Measurements from ENCODE around the gene EPS8L1. TPM values are rescaled to one million over a fixed set of nuclear protein-coding genes. Genes with fewer than 3 reads are reported as not detected.
A peak's percentile ranks its signal among the peaks of the same experiment; 100 is the strongest.

The EPS8L1 gene
- total and polyA plus RNA-seq, 12 donors, result 0.53 to 7.9 (median 1.3) TPM; not detected in 1

DNA sequence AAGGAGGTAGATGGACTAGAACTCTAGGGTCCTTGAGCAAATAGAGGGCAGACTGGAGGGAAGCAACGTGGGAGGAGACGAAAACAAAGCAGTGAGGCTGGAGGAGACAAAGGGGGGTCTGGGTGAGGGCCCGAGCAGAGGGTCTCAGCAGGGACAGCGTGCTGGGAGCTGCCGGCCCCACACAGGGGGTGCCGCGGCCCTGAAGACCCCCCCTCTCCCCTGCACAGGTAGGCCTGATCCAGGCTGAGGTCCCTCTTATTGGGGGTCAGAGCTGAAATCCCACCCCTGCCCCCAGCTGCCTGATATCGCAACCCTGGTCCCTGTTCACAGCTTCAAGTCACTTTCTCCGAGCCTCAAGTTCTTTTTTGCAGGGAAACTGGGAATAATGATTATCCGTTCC is 8.7 kb downstream of the EPS8L1 start:
- Histone ChIP-seq H3K9me3 (no peaks in the 10 kb centered on the region), H3K36me3 (no peaks in the 10 kb centered on the region), H3K4me1 (peaks cover 14 to 66% (median 46%) of the 10 kb centered on the region in 9 donors), H3K4me3 (no peak overlapping the region), H3K27me3 (peaks cover 31 to 91% (median 69%) of the 10 kb centered on the region in 7 donors), H3K27ac (no peak overlapping the region)
- ATAC-seq (no peak), DNase-seq (no peak)
- WGBS, 2 donors, result 81 to 86% methylated on average over 10 of the region's 10 CpGs
- TF ChIP-seq, protein P1, sequence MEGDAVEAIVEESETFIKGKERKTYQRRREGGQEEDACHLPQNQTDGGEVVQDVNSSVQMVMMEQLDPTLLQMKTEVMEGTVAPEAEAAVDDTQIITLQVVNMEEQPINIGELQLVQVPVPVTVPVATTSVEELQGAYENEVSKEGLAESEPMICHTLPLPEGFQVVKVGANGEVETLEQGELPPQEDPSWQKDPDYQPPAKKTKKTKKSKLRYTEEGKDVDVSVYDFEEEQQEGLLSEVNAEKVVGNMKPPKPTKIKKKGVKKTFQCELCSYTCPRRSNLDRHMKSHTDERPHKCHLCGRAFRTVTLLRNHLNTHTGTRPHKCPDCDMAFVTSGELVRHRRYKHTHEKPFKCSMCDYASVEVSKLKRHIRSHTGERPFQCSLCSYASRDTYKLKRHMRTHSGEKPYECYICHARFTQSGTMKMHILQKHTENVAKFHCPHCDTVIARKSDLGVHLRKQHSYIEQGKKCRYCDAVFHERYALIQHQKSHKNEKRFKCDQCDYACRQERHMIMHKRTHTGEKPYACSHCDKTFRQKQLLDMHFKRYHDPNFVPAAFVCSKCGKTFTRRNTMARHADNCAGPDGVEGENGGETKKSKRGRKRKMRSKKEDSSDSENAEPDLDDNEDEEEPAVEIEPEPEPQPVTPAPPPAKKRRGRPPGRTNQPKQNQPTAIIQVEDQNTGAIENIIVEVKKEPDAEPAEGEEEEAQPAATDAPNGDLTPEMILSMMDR (IDR thresholded peaks at IDR 0.05), result no peak
- intact Hi-C loops (cut with DNase I), result no loop called here

DNA sequence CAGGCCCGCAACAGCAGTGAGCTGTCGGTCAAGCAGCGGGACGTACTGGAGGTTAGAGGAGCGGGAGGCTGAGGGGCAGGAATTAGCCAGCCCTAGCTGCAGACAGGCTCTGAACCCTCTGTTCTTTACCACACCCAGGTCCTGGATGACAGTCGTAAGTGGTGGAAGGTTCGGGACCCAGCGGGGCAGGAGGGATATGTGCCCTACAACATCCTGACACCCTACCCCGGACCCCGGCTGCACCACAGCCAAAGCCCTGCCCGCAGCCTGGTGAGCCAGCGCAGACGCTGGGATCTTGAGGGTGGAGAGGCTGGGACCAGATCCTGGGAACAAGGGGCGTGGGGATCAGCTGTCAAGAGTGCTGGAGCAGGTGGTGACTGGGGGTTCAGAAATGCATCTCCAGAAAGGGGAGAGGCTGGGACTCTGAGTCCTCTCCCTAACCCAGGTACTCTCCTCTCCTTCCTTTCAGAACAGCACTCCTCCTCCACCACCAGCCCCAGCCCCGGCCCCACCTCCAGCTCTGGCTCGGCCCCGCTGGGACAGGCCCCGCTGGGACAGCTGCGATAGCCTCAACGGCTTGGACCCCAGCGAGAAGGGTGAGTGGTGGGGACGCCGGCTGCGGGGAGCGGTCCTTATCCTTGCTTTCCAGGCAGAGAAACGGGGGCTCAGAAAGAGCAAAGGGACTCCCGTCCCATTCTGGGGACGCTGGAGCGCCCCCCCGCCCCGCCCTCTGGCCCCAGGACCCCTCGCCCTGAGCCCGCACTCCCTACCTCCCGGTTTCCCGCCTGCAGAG is 10.4 kb downstream of the EPS8L1 start:
- H3K36me3 ChIP-seq, result peaks cover 0 to 16% (median 8%) of the 10 kb centered on the region in 9 donors
- TF ChIP-seq, protein P1 (IDR thresholded peaks at IDR 0.05), result no peak
- peaks cover 17 to 74% (median 52%) of the 10 kb centered on the region in 7 donors for H3K27me3 ChIP-seq
- WGBS, 2 donors, result 23 to 29% methylated on average over 35 of the region's 35 CpGs
- H3K9me3 ChIP-seq, result no peaks in the 10 kb centered on the region
- H3K4me3 ChIP-seq, result peak overlapping the region; percentile 5 to 68 (median 56)
- H3K4me1 ChIP-seq, result peaks cover 13 to 54% (median 35%) of the 10 kb centered on the region in 9 donors
- no peak for DNase-seq
- intact Hi-C loops (cut with DNase I), result loop anchor here in 1 of 10 donors (2.0 kb wide), 1 partner anchor 31 kb away; the partner anchor contains the start of gene PPP1R12C
- H3K27ac ChIP-seq, result peak overlapping the region in 3 of 10 donors; percentile 23 to 64 (median 43)
- ATAC-seq, result no peak

- intact Hi-C loops (cut with DNase I), result loop anchor here in 1 of 10 donors (2.0 kb wide), 1 partner anchor 30 kb away; the partner anchor contains the start of gene PPP1R12C
- TF ChIP-seq, protein P1 (IDR thresholded peaks at IDR 0.05), result peak in 1 of 9 donors; percentile 7
- DNase-seq, result peak; percentile 96 to 97
- H3K27me3 ChIP-seq, result peaks cover 10 to 66% (median 44%) of the 10 kb centered on the region in 7 donors
- H3K9me3 ChIP-seq, result no peaks in the 10 kb centered on the region
- H3K36me3 ChIP-seq, result peaks cover 0 to 24% (median 16%) of the 10 kb centered on the region in 9 donors
- WGBS, 2 donors, result 1 to 4% methylated on average over 73 to 74 of the region's 74 CpGs
- H3K4me3 ChIP-seq, result peak overlapping the region; percentile 5 to 68 (median 56)
- peak overlapping the region in 7 of 10 donors; percentile 25 to 66 (median 51) for H3K27ac ChIP-seq
- ATAC-seq, result peak; percentile 77 to 93 (median 90)
- peaks cover 11 to 47% (median 30%) of the 10 kb centered on the region in 9 donors for H3K4me1 ChIP-seq
Observed at GRCh38 chr19:55086730-55087541, 11.3 kb downstream of the EPS8L1 start.

GRCh38 chr19:55087542-55087901 is 11.9 kb downstream of the EPS8L1 start:
- 26 to 45% methylated on average over 17 of the region's 17 CpGs for WGBS, 2 donors
- Histone ChIP-seq H3K27ac (peak overlapping the region in 7 of 10 donors; percentile 24 to 66 (median 39)), H3K9me3 (no peaks in the 10 kb centered on the region), H3K36me3 (peaks cover 0 to 30% (median 22%) of the 10 kb centered on the region in 9 donors), H3K4me1 (peaks cover 8 to 42% (median 28%) of the 10 kb centered on the region in 9 donors), H3K4me3 (peak overlapping the region; percentile 5 to 68 (median 56)), H3K27me3 (peaks cover 4 to 60% (median 38%) of the 10 kb centered on the region in 7 donors)
- TF ChIP-seq, protein P1 (IDR thresholded peaks at IDR 0.05), result no peak
- ATAC-seq (peak in 7 of 8 donors; percentile 6 to 50 (median 21)), DNase-seq (no peak)
- intact Hi-C loops (cut with DNase I), result loop anchor here in 1 of 10 donors (2.0 kb wide), 1 partner anchor 29 kb away; the partner anchor contains the start of gene PPP1R12C
